Measurements from ENCODE around the gene SCEL.

- TF ChIP-seq CTCF (conservative IDR thresholded peaks at IDR 0.05; ENCODE audit: low read length) (no peak), EZH2phosphoT487 (IDR thresholded peaks at IDR 0.05; ENCODE audit: borderline replicate concordance, low read depth, low read length) (no peak)
Measured at GRCh38 chr13:77528414-77528813, 7.1 kb upstream of the SCEL start.
